CD14-positive monocyte (primary cell): ENCODE results near the gene STXBP5. TPM values are rescaled to one million over a fixed set of nuclear protein-coding genes. Genes with fewer than 3 reads are reported as not detected.

Experiments
- DNase-seq, 3 donors: peaks; one replicate each; pipeline ENCODE4 v3.0.0-alpha.2; 2011 to 2022
- H2AFZ ChIP-seq: 2 replicates; pipeline ENCODE4 v1.6.0; 2012; ENCODE audit warnings: mild to moderate bottlenecking, low read depth, low read length, inconsistent platforms; ENCODE audit not compliant: insufficient read depth, poor library complexity, severe bottlenecking
- H3K27ac ChIP-seq, 2 donors: 1 replicate in 1 of 2; 2 replicates in 1 of 2; pipeline ENCODE4 v1.5.1; 2012 to 2013; ENCODE audit warnings: low read length in 2 of 2, control low read depth in 1 of 2, inconsistent platforms in 1 of 2, low read depth in 1 of 2, mild to moderate bottlenecking in 1 of 2
- H3K27me3 ChIP-seq, 2 donors: one replicate each; pipeline versions ENCODE4 v1.6.0 to v1.6.1; 2011 to 2013; ENCODE audit warnings: low read length in 2 of 2; ENCODE audit not compliant: control insufficient read depth in 2 of 2, insufficient read depth in 2 of 2
- H3K36me3 ChIP-seq, 2 donors: replicated peaks in 1 of 2; 1 replicate in 1 of 2; 2 replicates in 1 of 2; pipeline versions ENCODE4 v1.5.1 to v1.6.1; 2012 to 2013; ENCODE audit warnings: low read length in 2 of 2, control low read depth in 1 of 2, inconsistent platforms in 1 of 2, mild to moderate bottlenecking in 1 of 2; ENCODE audit not compliant: insufficient read depth in 2 of 2, control insufficient read depth in 1 of 2
- H3K4me1 ChIP-seq, 2 donors: 1 replicate in 1 of 2; 2 replicates in 1 of 2; pipeline versions ENCODE4 v1.5.1 to v1.6.1; 2012 to 2013; ENCODE audit warnings: low read length in 2 of 2, control low read depth in 1 of 2, inconsistent platforms in 1 of 2, mild to moderate bottlenecking in 1 of 2, moderate library complexity in 1 of 2; ENCODE audit not compliant: insufficient read depth in 2 of 2, control insufficient read depth in 1 of 2
- H3K4me2 ChIP-seq: replicated peaks from 2 replicates; pipeline ENCODE3; 2012; ENCODE audit warnings: low read length, moderate library complexity, mild to moderate bottlenecking; ENCODE audit not compliant: poor library complexity, severe bottlenecking; ENCODE audit errors: extremely low read depth
- H3K4me3 ChIP-seq, 3 experiments: fragments of 200-600 bp in 1 of 3; sonication (generic) in 1 of 3; replicated peaks in 1 of 3; 1 replicate in 2 of 3; 2 replicates in 1 of 3; pipeline ENCODE4 v1.5.1; 2011 to 2013; ENCODE audit warnings: low read length in 3 of 3, mild to moderate bottlenecking in 3 of 3, control low read depth in 2 of 3, low read depth in 2 of 3, inconsistent platforms in 1 of 3, moderate library complexity in 1 of 3
- H3K79me2 ChIP-seq: 2 replicates; pipeline ENCODE4 v1.6.0; 2012; ENCODE audit warnings: mild to moderate bottlenecking, control low read depth, inconsistent platforms, low read length, moderate library complexity; ENCODE audit not compliant: insufficient read depth
- H3K9ac ChIP-seq: 2 replicates; pipeline ENCODE4 v1.6.0; 2017; ENCODE audit warnings: low read length, mild to moderate bottlenecking; ENCODE audit not compliant: insufficient read depth, poor library complexity, severe bottlenecking
- H3K9me3 ChIP-seq, 2 donors: replicated peaks in 1 of 2; 1 replicate in 1 of 2; 2 replicates in 1 of 2; pipeline versions ENCODE4 v1.5.1 to v1.6.1; 2012 to 2013; ENCODE audit warnings: low read length in 2 of 2, control low read depth in 1 of 2; ENCODE audit not compliant: control insufficient read depth in 1 of 2, insufficient read depth in 1 of 2
- H4K20me1 ChIP-seq: 2 replicates; pipeline ENCODE4 v1.6.0; 2012; ENCODE audit warnings: mild to moderate bottlenecking, low read length, control low read depth, moderate library complexity; ENCODE audit not compliant: insufficient read depth
- H3K27ac Mint-ChIP-seq, 7 donors: one replicate each; pipeline ENCODE4 v1.8.0; 2020; ENCODE audit warnings: mild to moderate bottlenecking in 7 of 7, mixed read lengths in 7 of 7, moderate library complexity in 6 of 7, inconsistent platforms in 2 of 7
- H3K27me3 Mint-ChIP-seq, 3 donors: one replicate each; pipeline ENCODE4 v1.8.0; 2021 to 2022; ENCODE audit warnings: low read depth in 3 of 3, mild to moderate bottlenecking in 3 of 3, mixed read lengths in 3 of 3, moderate library complexity in 3 of 3, inconsistent platforms in 1 of 3
- H3K36me3 Mint-ChIP-seq, 2 donors: one replicate each; pipeline ENCODE4 v1.8.0; 2020; ENCODE audit warnings: mixed read lengths in 2 of 2, inconsistent platforms in 1 of 2, mild to moderate bottlenecking in 1 of 2
- H3K4me1 Mint-ChIP-seq: one replicate; pipeline ENCODE4 v1.8.0; 2020; ENCODE audit warnings: mild to moderate bottlenecking, mixed read lengths
- H3K4me3 Mint-ChIP-seq, 2 donors: one replicate each; pipeline ENCODE4 v1.8.0; 2020; ENCODE audit warnings: mild to moderate bottlenecking in 2 of 2, mixed read lengths in 2 of 2, moderate library complexity in 1 of 2
- H3K9me3 Mint-ChIP-seq, 7 donors: one replicate each; pipeline ENCODE4 v1.8.0; 2020 to 2022; ENCODE audit warnings: mixed read lengths in 7 of 7, mild to moderate bottlenecking in 6 of 7, moderate library complexity in 6 of 7, inconsistent platforms in 2 of 7
- WGBS: methylation state at CpG from one replicate; pipeline ENCODE4 v1.1.5; 2013; ENCODE audit warnings: missing lambda C conversion rate; ENCODE audit not compliant: insufficient coverage; 5-methylcytosine and 5-hydroxymethylcytosine counted together
- intact Hi-C, 2 donors: fragments of 100-400 bp; cut with micrococcal nuclease; formaldehyde crosslinking; loops; one replicate each; pipeline versions ENCODE4 v1.15.0 to v1.15.1; 2023
- polyA plus RNA-seq, 3 donors: library from polyadenylated mRNA; depleted of rRNA in 1 of 3; unstranded in 2 of 3; stranded (reverse) in 1 of 3; fragments of 300-500 nt in 2 of 3; fragments of >200 nt in 1 of 3; fragmentation: Illumina TruSeq in 2 of 3; gene quantifications; 1 replicate in 2 of 3; 2 replicates in 1 of 3; pipeline ENCODE4 v1.2.3, GENCODE V29; 2012 to 2021
- TF ChIP-seq, protein P1 (sequence below): fragments of 200-600 bp; IDR thresholded peaks from one replicate; pipeline ENCODE4 v1.8.0; 2022; ENCODE audit warnings: antibody characterized with exemption, mild to moderate bottlenecking

Gene STXBP5
- polyA plus RNA-seq, 3 donors: 1.5 to 8.8 (median 2.0) TPM

DNA sequence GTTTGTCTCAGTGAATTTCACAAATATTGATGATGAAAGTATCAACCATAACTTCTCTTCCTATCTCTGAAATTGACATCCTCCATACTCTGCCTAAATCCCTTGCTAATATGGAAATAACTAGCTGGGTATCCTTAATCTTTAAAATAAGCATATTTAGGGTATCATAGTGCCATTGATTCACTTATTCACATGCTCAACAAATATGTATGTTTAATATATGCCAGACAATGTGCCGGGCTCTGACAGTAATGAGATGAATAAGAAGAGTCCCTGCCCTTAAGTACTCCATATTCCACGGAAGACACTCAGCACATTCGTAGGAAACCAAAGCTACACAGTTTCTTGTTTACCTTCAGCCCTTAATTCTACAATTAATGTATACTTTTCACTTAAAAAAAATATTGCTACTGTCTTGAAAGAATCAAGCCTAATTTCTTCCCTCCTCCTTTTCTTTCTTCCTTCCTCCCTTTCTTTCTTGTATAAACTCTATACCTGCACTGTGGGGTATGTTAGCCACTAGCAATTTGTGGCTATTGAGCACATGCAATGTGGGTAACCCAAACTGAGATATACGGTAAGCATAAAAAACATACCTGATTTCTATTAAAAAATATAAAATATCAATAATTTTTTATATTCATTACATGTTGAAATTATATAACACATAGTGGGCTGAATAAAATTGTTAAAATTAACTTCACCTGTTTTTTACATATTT lies 42.8 kb upstream of the STXBP5 start:
- TF ChIP-seq, protein P1, sequence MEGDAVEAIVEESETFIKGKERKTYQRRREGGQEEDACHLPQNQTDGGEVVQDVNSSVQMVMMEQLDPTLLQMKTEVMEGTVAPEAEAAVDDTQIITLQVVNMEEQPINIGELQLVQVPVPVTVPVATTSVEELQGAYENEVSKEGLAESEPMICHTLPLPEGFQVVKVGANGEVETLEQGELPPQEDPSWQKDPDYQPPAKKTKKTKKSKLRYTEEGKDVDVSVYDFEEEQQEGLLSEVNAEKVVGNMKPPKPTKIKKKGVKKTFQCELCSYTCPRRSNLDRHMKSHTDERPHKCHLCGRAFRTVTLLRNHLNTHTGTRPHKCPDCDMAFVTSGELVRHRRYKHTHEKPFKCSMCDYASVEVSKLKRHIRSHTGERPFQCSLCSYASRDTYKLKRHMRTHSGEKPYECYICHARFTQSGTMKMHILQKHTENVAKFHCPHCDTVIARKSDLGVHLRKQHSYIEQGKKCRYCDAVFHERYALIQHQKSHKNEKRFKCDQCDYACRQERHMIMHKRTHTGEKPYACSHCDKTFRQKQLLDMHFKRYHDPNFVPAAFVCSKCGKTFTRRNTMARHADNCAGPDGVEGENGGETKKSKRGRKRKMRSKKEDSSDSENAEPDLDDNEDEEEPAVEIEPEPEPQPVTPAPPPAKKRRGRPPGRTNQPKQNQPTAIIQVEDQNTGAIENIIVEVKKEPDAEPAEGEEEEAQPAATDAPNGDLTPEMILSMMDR: no peak
- H3K36me3 Mint-ChIP-seq: no peaks in the 10 kb centered on the region
- no peaks in the 10 kb centered on the region for H3K4me1 Mint-ChIP-seq
- H3K27ac ChIP-seq: no peak overlapping the region
- no peaks in the 10 kb centered on the region for H3K4me1 ChIP-seq
- H3K9me3 ChIP-seq: no peaks in the 10 kb centered on the region
- H3K36me3 ChIP-seq: no peaks in the 10 kb centered on the region
- WGBS: no CpG with 5 or more reads among the region's 4 CpGs
- H3K27ac Mint-ChIP-seq: no peak overlapping the region
- no peak overlapping the region for H2AFZ ChIP-seq
- no peak overlapping the region for H3K9ac ChIP-seq
- H3K4me2 ChIP-seq: no peak overlapping the region
- H3K27me3 Mint-ChIP-seq: peaks cover 0 to 2% (median 0%) of the 10 kb centered on the region in 3 donors
- H3K27me3 ChIP-seq: no peaks in the 10 kb centered on the region
- no peak overlapping the region for H3K4me3 ChIP-seq
- DNase-seq: no peak
- no peaks in the 10 kb centered on the region for H3K79me2 ChIP-seq
- no peak overlapping the region for H3K4me3 Mint-ChIP-seq
- H3K9me3 Mint-ChIP-seq: peaks cover 0 to 6% (median 3%) of the 10 kb centered on the region in 7 donors
- intact Hi-C loops: no loop called here
- H4K20me1 ChIP-seq: no peaks in the 10 kb centered on the region

DNA sequence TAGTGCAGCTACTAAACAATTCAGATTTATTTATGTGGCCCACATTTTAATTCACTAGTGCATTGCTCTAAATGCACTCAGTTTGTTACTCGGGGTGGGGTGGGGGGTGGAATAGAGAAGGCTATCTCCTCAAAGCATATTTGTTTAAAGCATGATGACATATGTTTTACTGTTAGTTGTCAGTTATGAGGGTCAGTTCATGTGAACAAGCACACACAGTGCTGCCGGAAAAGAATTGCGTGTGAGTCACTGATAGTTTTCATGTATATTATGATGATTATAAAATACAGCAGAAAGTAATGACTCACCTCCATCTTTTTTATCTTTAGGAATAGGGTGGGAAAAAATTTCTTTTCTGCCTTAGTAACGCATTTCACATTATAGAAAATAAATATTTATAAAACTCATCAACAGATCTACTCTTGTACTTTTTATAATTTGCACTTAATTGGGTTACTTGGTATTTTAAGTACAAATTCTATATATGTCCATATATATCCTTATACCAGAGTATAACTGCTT lies 42.2 kb upstream of the STXBP5 start:
- Mint-ChIP-seq H3K9me3 (peaks cover 0 to 8% (median 4%) of the 10 kb centered on the region in 7 donors), H3K4me1 (no peaks in the 10 kb centered on the region), H3K4me3 (no peak overlapping the region), H3K27me3 (peaks cover 0 to 2% (median 2%) of the 10 kb centered on the region in 3 donors), H3K27ac (no peak overlapping the region), H3K36me3 (no peaks in the 10 kb centered on the region)
- no peak overlapping the region for H2AFZ ChIP-seq
- no peak overlapping the region for H3K4me2 ChIP-seq
- no CpG with 5 or more reads among the region's 4 CpGs for WGBS
- H3K27me3 ChIP-seq: no peaks in the 10 kb centered on the region
- no peaks in the 10 kb centered on the region for H3K79me2 ChIP-seq
- no peaks in the 10 kb centered on the region for H3K36me3 ChIP-seq
- no peaks in the 10 kb centered on the region for H3K4me1 ChIP-seq
- H3K9me3 ChIP-seq: no peaks in the 10 kb centered on the region
- H3K27ac ChIP-seq: no peak overlapping the region
- H4K20me1 ChIP-seq: no peaks in the 10 kb centered on the region
- no peak overlapping the region for H3K9ac ChIP-seq
- DNase-seq: no peak
- no peak overlapping the region for H3K4me3 ChIP-seq
- TF ChIP-seq, protein P1: no peak
- intact Hi-C loops: no loop called here
